ENCODE measurements around the gene ROM1. TPM values are rescaled to one million over a fixed set of nuclear protein-coding genes. Genes with fewer than 3 reads are reported as not detected.

The ROM1 gene
- total RNA-seq, 1 experiment from 2014 or later: 2.7 TPM

GRCh38 chr11:62607714-62608113 is 5.3 kb upstream of the ROM1 start:
- ATAC-seq (no peak), DNase-seq (ENCODE audit: low read depth, low spot score) (no peak)
- RAD21 ChIA-PET (ENCODE audit: low non-redundant PET in 1 of 2, low total read pairs in 2 of 2, uncharacterized antibody in 2 of 2, unreplicated experiment in 2 of 2): no interaction called here
- H3K9me2 ChIP-seq (ENCODE audit: insufficient read depth): no peaks in the 10 kb centered on the region
- POLR2A ChIA-PET: interaction anchor here (0.8 to 0.9 kb wide), 2 partner anchors 16 to 64 kb away, joined by 3 read pairs; partner anchors contain the start of gene LBHD1
- peaks cover 13% of the 10 kb centered on the region for H3K79me2 ChIP-seq (ENCODE audit: insufficient read depth, low read length)
- H3K27ac ChIP-seq (ENCODE audit: low read depth, low read length): no peak overlapping the region
- BruUV-seq (replicated peaks): no TSS peak
- H3K27me3 ChIP-seq (ENCODE audit: insufficient read depth, low read length): no peaks in the 10 kb centered on the region
- peaks cover 6 to 26% of the 10 kb centered on the region in 2 experiments for H3K4me1 ChIP-seq (ENCODE audit: control insufficient read depth in 1 of 2, insufficient read depth in 2 of 2, low read length in 2 of 2)
- H3K9me3 ChIP-seq (ENCODE audit: control insufficient read depth in 1 of 2, insufficient read depth in 1 of 2, low read depth in 1 of 2, low read length in 2 of 2): no peaks in the 10 kb centered on the region
- no peak overlapping the region for H2AFZ ChIP-seq (ENCODE audit: low read depth, low read length, poor library complexity, severe bottlenecking)
- TF ChIP-seq SIN3A (IDR thresholded peaks at IDR 0.05; ENCODE audit: low read depth) (no peak), ELF1 (IDR thresholded peaks at IDR 0.05; ENCODE audit: borderline replicate concordance, low read depth) (no peak), SRF (IDR thresholded peaks at IDR 0.05; ENCODE audit: low read depth) (no peak), EZH2phosphoT487 (IDR thresholded peaks at IDR 0.05; ENCODE audit: borderline replicate concordance) (no peak), CTCF (IDR thresholded peaks at IDR 0.05 in 2 of 3, conservative IDR thresholded peaks at IDR 0.05 in 1 of 3; ENCODE audit: borderline replicate concordance in 1 of 3, insufficient read depth in 1 of 3, low read depth in 2 of 3, low read length in 2 of 3) (no peak), JUND (IDR thresholded peaks at IDR 0.05) (no peak), FOSL1 (IDR thresholded peaks at IDR 0.05; ENCODE audit: low read depth) (no peak), CEBPB (IDR thresholded peaks at IDR 0.05; ENCODE audit: low read depth) (no peak), MAX (IDR thresholded peaks at IDR 0.05) (no peak), POLR2A (IDR thresholded peaks at IDR 0.05; ENCODE audit: borderline replicate concordance, extremely low read depth, insufficient read depth, insufficient read length) (no peak), ATF3 (IDR thresholded peaks at IDR 0.05) (no peak), ZBTB33 (IDR thresholded peaks at IDR 0.05; ENCODE audit: extremely low read depth, insufficient replicate concordance, low read length) (no peak), ZFX (IDR thresholded peaks at IDR 0.05) (no peak), POLR2AphosphoS5 (IDR thresholded peaks at IDR 0.05; ENCODE audit: low read depth, low read length) (no peak), EGR1 (IDR thresholded peaks at IDR 0.05; ENCODE audit: low read depth) (no peak), SP1 (IDR thresholded peaks at IDR 0.05; ENCODE audit: low read depth) (no peak), CBX3 (IDR thresholded peaks at IDR 0.05; ENCODE audit: low read depth) (no peak)
- no peak overlapping the region for H3K9ac ChIP-seq (ENCODE audit: low read length)
- intact Hi-C loops (cut with micrococcal nuclease): no loop called here
- CTCF ChIA-PET: no interaction called here
- no peak overlapping the region for H3K4me2 ChIP-seq (ENCODE audit: low read length)
- H3K4me3 ChIP-seq (replicated peaks in 1 of 2; ENCODE audit: low read depth in 1 of 2, low read length in 2 of 2): no peak overlapping the region
- no peaks in the 10 kb centered on the region for H4K20me1 ChIP-seq (ENCODE audit: insufficient read depth)
- peaks cover 0 to 8% of the 10 kb centered on the region in 2 experiments; a peak in 2 of 4 replicates for H3K36me3 ChIP-seq (ENCODE audit: control insufficient read depth in 1 of 2, insufficient read depth in 2 of 2, low read length in 2 of 2)
